ENCODE measurements around the gene SOX12. TPM values are rescaled to one million over a fixed set of nuclear protein-coding genes. Genes with fewer than 3 reads are reported as not detected.
A peak's percentile ranks its signal among the peaks of the same experiment; 100 is the strongest.

The SOX12 gene
- total and polyA plus RNA-seq, 11 donors: 5.4 to 19.9 (median 10.6) TPM

DNA sequence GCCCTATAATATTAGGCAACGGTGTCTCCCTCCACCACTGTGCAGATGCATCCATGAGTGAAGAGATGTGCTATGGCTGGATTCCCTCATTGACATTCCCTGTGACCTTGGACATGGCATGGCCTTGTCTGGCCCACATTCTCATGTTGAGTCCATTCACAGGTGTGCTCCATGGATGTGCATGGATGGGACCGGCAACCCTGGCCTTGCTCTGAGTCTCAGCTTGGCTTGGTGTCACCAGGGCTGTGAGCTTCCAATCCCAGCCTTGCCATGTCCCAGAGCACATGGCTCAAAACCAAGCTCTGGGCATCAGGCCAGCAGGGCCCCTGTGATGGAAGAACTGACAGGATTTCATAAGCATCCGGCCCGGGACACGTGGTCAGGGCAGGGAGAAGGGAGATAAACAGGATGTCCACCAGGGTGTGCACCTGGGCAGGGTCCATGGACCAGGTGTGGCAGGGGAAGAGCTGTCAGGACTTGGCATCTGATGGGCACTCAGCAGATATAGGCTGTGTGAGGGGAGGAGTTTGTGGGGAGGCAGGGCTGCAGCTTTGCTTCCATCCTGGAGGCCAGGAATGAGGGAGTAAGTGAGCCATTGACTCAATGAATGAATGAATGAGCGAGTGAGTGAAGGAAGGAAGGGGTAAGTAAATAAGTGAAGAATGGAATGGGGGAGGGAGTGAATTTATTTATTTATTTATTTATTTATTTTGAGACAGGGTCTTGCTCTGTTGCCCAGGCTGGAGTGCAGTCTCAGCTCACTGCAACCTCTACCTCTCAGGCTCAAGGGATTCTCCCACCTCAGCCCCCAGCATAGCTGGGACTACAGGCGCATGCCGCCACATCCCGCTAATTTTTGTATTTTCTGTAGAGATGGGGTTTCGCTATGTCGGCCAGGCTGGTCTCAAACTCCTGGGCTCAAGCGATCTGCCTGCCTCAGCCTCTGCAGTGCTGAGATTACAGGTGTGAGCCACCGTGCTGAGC, 37.2 kb downstream of the SOX12 start:
- Histone ChIP-seq H3K4me3 (no peak overlapping the region), H3K36me3 (no peaks in the 10 kb centered on the region), H3K27ac (no peak overlapping the region), H3K4me1 (peaks cover 0 to 12% (median 0%) of the 10 kb centered on the region in 12 donors), H3K27me3 (no peaks in the 10 kb centered on the region), H3K9me3 (no peaks in the 10 kb centered on the region)
- TF ChIP-seq, protein P1, sequence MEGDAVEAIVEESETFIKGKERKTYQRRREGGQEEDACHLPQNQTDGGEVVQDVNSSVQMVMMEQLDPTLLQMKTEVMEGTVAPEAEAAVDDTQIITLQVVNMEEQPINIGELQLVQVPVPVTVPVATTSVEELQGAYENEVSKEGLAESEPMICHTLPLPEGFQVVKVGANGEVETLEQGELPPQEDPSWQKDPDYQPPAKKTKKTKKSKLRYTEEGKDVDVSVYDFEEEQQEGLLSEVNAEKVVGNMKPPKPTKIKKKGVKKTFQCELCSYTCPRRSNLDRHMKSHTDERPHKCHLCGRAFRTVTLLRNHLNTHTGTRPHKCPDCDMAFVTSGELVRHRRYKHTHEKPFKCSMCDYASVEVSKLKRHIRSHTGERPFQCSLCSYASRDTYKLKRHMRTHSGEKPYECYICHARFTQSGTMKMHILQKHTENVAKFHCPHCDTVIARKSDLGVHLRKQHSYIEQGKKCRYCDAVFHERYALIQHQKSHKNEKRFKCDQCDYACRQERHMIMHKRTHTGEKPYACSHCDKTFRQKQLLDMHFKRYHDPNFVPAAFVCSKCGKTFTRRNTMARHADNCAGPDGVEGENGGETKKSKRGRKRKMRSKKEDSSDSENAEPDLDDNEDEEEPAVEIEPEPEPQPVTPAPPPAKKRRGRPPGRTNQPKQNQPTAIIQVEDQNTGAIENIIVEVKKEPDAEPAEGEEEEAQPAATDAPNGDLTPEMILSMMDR (IDR thresholded peaks at IDR 0.05): peak in 11 of 12 donors; percentile 13 to 59 (median 44)
- TF ChIP-seq POLR2A (IDR thresholded peaks at IDR 0.05): no peak
- peak; percentile 84 to 97 (median 92) for ATAC-seq
- 61 to 66% (median 66%) methylated on average over 13 of the region's 13 CpGs for WGBS, 4 donors
- DNase-seq: peak; percentile 87 to 94 (median 90)
- intact Hi-C loops (cut with DNase I): loop anchor here in 1 of 10 donors (5.0 kb wide), 1 partner anchor 45 kb away; the partner anchor contains the start of gene RBCK1

- Histone ChIP-seq H3K4me3 (no peak overlapping the region), H3K4me1 (peaks cover 0 to 12% (median 0%) of the 10 kb centered on the region in 12 donors), H3K9me3 (no peaks in the 10 kb centered on the region), H3K27ac (no peak overlapping the region), H3K27me3 (no peaks in the 10 kb centered on the region), H3K36me3 (no peaks in the 10 kb centered on the region)
- TF ChIP-seq, protein P1 (IDR thresholded peaks at IDR 0.05): no peak
- no peak for TF ChIP-seq POLR2A (IDR thresholded peaks at IDR 0.05)
- intact Hi-C loops (cut with DNase I): loop anchor here in 1 of 10 donors (5.0 kb wide), 1 partner anchor 44 kb away; the partner anchor contains the start of gene RBCK1
- 90 to 93% (median 91%) methylated on average over 11 to 13 of the region's 13 CpGs for WGBS, 4 donors
- no peak for ATAC-seq
- DNase-seq: no peak
These were observed 38.1 kb downstream of the SOX12 start for GRCh38 chr20:363319-364078.

DNA sequence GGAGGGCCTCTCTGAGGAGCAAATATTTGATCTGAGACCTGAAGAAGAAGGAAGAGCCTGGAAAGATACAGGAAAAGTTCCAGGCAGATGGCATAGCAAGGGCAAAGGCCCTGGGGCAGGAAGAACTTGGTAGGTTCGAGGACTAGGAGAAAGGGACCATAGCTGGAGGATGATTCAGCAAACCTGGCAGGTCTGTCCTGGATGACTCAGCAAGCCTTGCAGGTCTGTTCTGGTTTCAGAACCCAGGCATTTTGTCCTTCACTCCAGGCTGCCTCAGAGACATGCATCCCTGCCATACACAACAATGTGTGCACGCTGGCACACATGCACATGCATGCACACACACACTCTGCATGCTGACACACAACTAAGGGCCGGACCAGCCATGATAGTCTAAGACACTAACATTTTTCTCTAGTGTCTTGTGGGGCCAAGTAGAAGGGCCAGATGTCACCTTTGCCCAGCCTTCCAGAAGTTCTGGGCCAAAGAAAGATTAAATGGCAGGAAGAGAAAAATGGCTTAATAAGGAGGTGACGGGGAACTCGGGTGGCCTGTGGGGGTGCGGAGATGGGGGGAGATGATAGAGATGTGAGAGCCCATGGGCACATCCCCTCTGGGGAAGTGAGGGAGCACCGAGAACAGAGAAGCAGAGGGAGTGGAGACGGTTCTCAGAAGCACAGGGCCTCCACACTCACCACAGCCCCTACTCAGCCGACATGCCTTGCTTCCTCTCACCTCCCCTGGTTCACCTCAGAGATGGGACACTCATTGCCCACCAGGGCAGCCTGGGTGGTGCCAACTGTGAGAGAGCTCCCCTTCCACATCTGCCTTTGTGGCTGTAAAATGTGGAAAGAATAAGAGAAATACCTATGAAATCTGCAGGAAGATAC, 39.8 kb downstream of the SOX12 start:
- WGBS, 4 donors: 88 to 90% (median 90%) methylated on average over 9 of the region's 9 CpGs

More for the DNA sequence above, 39.8 kb downstream of the SOX12 start:
- H3K4me3 ChIP-seq: no peak overlapping the region
- intact Hi-C loops (cut with DNase I): loop anchor here in 1 of 10 donors (5.0 kb wide), 1 partner anchor 42 kb away; the partner anchor contains the start of gene RBCK1
- H3K9me3 ChIP-seq: no peaks in the 10 kb centered on the region
- TF ChIP-seq POLR2A (IDR thresholded peaks at IDR 0.05): no peak
- TF ChIP-seq, protein P1 (IDR thresholded peaks at IDR 0.05): no peak
- no peaks in the 10 kb centered on the region for H3K36me3 ChIP-seq
- peaks cover 0 to 12% (median 0%) of the 10 kb centered on the region in 12 donors for H3K4me1 ChIP-seq
- ATAC-seq (no peak), DNase-seq (no peak)
- no peaks in the 10 kb centered on the region for H3K27me3 ChIP-seq
- no peak overlapping the region for H3K27ac ChIP-seq

All from heart left ventricle (tissue), 16 donors.